HUDEP-2 (cell line): Measurements from ENCODE around the gene TSGA10.

Experiments used
- DNase-seq, 76 experiments: peaks; one replicate each; lab custom pipeline; 2025; ENCODE audit not compliant: unreplicated experiment in 76 of 76; lab: John Stamatoyannopoulos, UW

Gene TSGA10

GRCh38 chr2:99153921-99154604, 679 bp downstream of the TSGA10 start:
- DNase-seq, result no peak

- no peak for DNase-seq
Measured at GRCh38 chr2:99152199-99152895, 2.4 kb downstream of the TSGA10 start.

DNA sequence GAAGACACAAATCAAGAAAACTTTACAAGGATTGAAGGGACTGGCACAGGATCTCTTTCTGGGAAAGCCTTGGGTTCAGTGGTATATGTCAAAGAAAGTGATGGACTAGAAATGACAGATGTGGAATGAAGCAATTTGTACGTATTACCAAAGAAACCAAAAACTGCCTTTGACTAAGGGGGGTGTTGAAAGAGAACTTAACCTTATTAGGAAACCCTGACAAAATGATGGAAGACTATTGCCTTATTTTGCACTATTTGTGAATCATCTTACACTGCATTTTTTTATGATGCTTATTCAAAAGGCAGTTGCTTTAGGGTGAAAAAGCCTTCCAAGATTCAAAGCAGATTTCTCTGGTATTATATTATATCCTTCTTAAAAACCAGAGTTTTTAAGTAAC, 4.0 kb downstream of the TSGA10 start:
- no peak for DNase-seq

- DNase-seq, result peak in 74 of 76 experiments; percentile 18 to 96 (median 88)
Measured at GRCh38 chr2:99141110-99142108, 13.3 kb downstream of the TSGA10 start, which contains the start of gene C2orf15. Gene C2orf15 (plus strand): TSS chr2:99141707. CDS start chr2:99150559, 8,852 bp downstream.

- DNase-seq, result peak in 3 of 76 experiments; percentile 47 to 65 (median 50)
Measured at GRCh38 chr2:99140860-99141109, 14.0 kb downstream of the TSGA10 start.

DNA sequence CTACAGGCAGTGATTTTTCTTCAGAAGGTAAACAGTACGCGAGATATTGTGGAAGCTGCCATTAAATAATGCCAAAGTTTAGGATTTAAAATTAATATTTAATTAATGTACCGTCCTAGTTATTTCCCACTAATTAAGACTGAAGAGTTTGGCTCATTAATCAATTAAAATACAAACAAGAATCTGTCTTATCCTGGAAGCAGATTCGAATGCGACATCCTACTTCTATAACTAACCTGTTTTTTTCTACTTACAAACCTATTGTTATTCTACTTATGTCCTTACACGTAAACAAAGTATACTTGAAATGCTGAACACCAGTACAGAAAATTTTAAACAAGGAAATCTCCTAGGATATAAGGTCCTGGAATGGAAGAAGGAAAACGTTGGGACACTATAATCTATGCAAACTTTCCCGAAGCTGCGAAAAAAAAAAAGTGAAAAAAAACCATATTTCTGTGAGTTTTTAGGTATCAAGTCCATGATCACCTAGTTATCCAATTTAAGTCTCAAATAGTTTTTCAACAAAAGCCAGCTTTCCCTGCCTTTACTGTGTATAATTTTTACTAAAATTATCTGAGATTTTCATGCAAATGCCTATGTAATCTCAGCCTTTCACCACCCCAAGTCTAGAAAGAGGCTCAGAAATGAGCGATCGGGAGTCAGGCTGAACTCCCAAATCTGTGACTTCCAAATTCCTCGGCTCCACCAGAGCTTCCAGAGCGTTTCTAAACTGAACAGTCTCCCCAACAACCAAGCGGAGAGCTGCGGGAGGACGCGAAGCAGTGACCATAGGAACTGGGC, 14.5 kb downstream of the TSGA10 start:
- DNase-seq, result peak in 1 of 76 experiments; percentile 4

- DNase-seq, result peak in 2 of 76 experiments; percentile 3 to 8
Measured at GRCh38 chr2:99139003-99139402, 15.7 kb downstream of the TSGA10 start.

- peak in 66 of 76 experiments; percentile 3 to 78 (median 38) for DNase-seq
Measured at GRCh38 chr2:99135044-99135556, 19.6 kb downstream of the TSGA10 start.

- no peak for DNase-seq
Measured at GRCh38 chr2:99127981-99128380, 26.8 kb downstream of the TSGA10 start.

- no peak for DNase-seq
Measured at GRCh38 chr2:99112617-99113016, 42.1 kb downstream of the TSGA10 start.

- no peak for DNase-seq
Measured at GRCh38 chr2:99111945-99112344, 42.8 kb downstream of the TSGA10 start.

DNA sequence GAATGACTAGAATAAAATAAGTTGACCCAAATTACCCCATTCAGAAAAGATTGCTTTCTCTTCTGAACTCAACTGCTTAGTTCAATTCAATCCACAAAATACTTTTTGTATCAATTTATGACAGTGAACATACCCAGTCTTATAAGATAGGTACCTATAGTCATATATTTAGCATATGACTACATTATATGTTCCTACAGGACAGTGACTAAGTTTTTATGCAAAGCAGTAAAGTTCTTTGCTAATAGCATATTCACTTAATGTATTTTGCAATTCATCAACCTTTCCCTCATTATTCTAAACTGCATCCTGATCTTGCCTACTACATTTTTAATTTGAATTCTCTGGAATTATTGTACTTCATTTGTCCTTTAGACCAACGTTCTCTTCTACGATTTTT, 43.5 kb downstream of the TSGA10 start:
- no peak for DNase-seq

DNA sequence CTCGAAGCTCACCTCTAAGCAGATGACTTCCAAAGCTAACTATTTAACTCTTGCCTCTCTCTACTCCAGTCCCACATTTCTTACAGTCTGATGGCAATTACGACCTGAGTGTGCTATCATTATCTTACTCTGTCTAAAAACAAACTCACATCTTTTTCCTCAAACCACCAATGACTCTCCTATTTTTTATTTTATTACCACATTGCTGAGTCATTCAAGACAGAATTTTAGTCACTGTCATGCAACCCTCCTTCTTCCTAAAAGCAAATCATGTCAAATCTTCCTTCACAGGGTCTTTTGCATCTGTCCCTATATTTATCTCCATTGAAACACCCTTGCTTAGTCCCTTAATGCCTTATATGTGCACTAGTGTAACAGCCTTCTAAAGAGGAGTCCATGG, 47.8 kb downstream of the TSGA10 start:
- no peak for DNase-seq

DNA sequence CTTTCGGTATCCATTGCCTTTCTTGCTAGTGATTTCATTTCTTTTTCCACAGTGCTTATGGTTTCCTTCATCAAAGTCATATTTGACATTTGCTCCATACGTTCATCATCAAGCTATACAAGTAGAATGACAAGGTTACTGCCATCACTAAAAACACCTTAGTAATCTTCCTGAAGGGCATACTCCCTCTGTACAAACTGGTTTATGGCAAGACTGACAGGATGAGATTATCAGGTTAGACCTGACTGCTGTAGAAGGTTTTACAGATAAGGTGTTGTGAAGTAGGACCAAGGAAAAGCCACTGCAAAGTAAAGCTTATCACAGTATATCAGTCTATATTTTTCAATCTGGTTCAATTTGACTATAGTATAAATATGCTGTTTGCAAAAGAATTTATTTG, 50.7 kb downstream of the TSGA10 start:
- peak in 6 of 76 experiments; percentile 2 to 23 (median 8) for DNase-seq

DNA sequence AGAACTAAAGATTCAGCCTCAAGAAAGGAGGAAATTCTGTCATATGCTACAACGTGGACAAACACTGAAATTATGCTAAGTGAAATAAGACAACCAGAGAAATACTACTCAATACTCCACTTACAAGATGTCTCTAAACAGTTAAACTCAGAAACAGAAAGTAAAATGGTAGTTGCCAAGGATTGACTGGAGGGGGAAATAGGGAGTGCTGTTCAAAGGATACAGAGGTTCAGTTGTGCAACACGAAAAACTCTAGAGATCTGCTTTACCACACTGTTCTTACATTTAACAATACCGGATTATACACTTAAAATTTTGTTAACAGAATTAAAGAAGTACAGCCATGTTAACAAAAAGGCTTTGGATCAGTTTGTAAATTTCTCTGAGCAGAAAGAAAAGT, 53.0 kb downstream of the TSGA10 start:
- DNase-seq, result no peak

DNA sequence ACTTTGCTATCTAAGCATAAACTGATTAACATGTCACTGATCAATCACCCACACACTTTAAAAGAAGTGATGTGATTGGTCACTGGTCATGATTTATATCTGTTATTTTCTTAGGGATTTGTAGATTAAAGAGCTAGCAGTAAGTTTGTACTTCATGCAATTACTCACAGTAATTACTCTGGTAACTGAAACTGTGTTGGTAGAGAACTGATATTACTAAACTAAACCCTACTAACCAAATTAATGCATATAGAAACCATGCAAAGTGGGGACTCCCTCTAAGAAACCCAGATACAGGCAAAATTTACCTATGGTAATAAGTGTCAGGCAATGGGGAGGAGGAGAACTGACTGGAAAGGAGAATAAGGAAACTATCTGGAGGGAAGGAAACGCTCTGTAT, 58.0 kb downstream of the TSGA10 start:
- no peak for DNase-seq

GRCh38 chr2:99088017-99088416, 66.7 kb downstream of the TSGA10 start:
- DNase-seq, result peak in 20 of 76 experiments; percentile 3 to 55 (median 24)

DNA sequence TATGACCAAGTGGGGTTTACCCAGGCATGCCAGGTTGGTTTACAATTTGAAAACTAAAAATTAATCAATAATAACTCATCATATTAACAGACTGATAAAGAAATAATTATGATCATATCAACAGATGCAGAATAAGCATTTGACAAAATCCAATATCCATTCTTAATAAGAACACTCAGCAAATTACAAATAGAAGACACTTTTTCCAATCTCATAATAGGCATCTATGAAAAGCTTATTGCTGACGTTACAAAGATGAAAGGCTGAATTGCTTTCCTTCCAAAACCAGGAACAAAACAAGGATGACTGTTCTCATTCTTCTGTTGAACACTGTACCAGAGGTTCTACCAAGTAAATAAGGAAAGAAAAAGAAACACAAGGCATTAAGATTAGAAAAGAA, 68.4 kb downstream of the TSGA10 start:
- no peak for DNase-seq

DNA sequence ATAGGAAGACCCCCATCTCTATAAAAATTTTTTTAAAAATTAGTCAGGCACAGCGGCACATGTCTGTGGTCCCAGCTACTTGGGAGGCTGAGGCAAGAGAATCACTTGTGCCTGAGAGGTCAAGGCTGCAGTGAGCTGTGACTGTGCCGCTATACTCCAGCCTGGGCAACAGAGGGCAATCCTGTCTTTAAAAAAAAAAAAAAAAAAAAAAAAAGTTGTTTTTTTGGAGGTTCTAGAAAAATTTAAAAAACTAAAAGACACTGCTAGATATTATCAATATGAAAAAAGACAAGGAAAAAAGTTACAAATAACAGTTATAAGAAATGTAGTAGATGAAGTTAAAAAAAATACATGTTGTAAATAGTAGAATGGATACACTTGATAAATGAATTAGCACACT, 69.3 kb downstream of the TSGA10 start:
- DNase-seq, result peak in 42 of 76 experiments; percentile 1 to 57 (median 12)

- DNase-seq, result peak in 2 of 76 experiments; percentile 1 to 8
Measured at GRCh38 chr2:99084256-99084655, 70.5 kb downstream of the TSGA10 start.
